Uterus (tissue), 4 donors: ENCODE results near the gene TBX6. TPM values are rescaled to one million over a fixed set of nuclear protein-coding genes. Genes with fewer than 3 reads are reported as not detected.

Experiments used
- DNase-seq, 2 donors: peaks; one replicate each; pipeline ENCODE4 v3.0.0-alpha.2; 2019 to 2020
- H3K27ac ChIP-seq, 2 donors: fragments of 200-600 bp; sonication (generic); 1 replicate in 1 of 2; 2 replicates in 1 of 2; pipeline ENCODE4 v1.5.1; 2016 to 2018
- H3K27me3 ChIP-seq, 2 donors: fragments of 200-600 bp; sonication (generic); one replicate each; pipeline ENCODE4 v1.5.1; 2018 to 2019; ENCODE audit warnings: control low read depth in 1 of 2
- H3K36me3 ChIP-seq, 2 donors: fragments of 200-600 bp; sonication (generic); one replicate each; pipeline ENCODE4 v1.5.1; 2019; ENCODE audit warnings: control low read depth in 1 of 2
- H3K4me1 ChIP-seq, 2 donors: fragments of 200-600 bp; sonication (generic); one replicate each; pipeline ENCODE4 v1.5.1; 2018 to 2019; ENCODE audit warnings: control low read depth in 1 of 2
- H3K4me3 ChIP-seq, 2 donors: fragments of 200-600 bp; sonication (generic); 1 replicate in 1 of 2; 2 replicates in 1 of 2; pipeline ENCODE4 v1.5.1; 2018 to 2019; ENCODE audit warnings: mild to moderate bottlenecking in 1 of 2
- H3K9me3 ChIP-seq, 2 donors: fragments of 200-600 bp; sonication (generic); one replicate each; pipeline ENCODE4 v1.5.1; 2019; ENCODE audit warnings: control low read depth in 1 of 2
- CTCF ChIP-seq, 4 experiments: fragments of 200-600 bp in 2 of 4; fragments of 450-650 bp in 2 of 4; sonication (generic) in 2 of 4; IDR thresholded peaks; one replicate each; pipeline ENCODE4 v1.5.1; 2016 to 2019; ENCODE audit warnings: antibody characterized with exemption in 4 of 4, mild to moderate bottlenecking in 2 of 4, moderate library complexity in 1 of 4
- POLR2A ChIP-seq, 2 donors: fragments of 450-650 bp; IDR thresholded peaks; one replicate each; pipeline ENCODE4 v1.6.1; 2016; ENCODE audit warnings: antibody characterized with exemption in 2 of 2, mild to moderate bottlenecking in 1 of 2, moderate library complexity in 1 of 2
- intact Hi-C: fragments of 100-400 bp; cut with DNase I; formaldehyde crosslinking; loops from one replicate; pipeline ENCODE4 v1.15.1; 2023; ENCODE audit warnings: low total_unique reads
- total RNA-seq, 4 donors: library from RNA; depleted of rRNA in 3 of 4; stranded (reverse); fragments of >200 nt in 3 of 4; gene quantifications; one replicate each; pipeline versions ENCODE4 v1.1.0 to v1.2.4, GENCODE V29; 2014 to 2023
- donor health status: DM: yes; HTN: yes; CAD: no.

Gene TBX6
- total RNA-seq, 4 donors from 2014 or later, result 0.21 to 1.3 TPM; not detected in 2

GRCh38 chr16:30065102-30065942 lies 26.4 kb downstream of the TBX6 start, which contains the start of gene ALDOA:
TSS of gene ALDOA (plus strand) at chr16:30065760. CDS start at chr16:30066898, 1,138 bp downstream.
- Histone ChIP-seq H3K4me3 (peak within 1 kb of the TSS; percentile 81 to 100), H3K27me3 (no peaks in the 10 kb centered on the region), H3K27ac (peak within 1 kb of the TSS; percentile 97 to 99), H3K4me1 (peaks cover 15 to 42% of the 10 kb centered on the region in 2 donors), H3K36me3 (no peaks in the 10 kb centered on the region), H3K9me3 (no peaks in the 10 kb centered on the region)
- TF ChIP-seq CTCF (IDR thresholded peaks at IDR 0.05) (peak in 1 of 4 experiments; percentile 20), POLR2A (IDR thresholded peaks at IDR 0.05) (peak; percentile 97)
- intact Hi-C loops, result no loop called here
- DNase-seq, result peak; percentile 99

GRCh38 chr16:30064729-30065101 lies 27.0 kb downstream of the TBX6 start:
- TF ChIP-seq CTCF (IDR thresholded peaks at IDR 0.05) (no peak), POLR2A (IDR thresholded peaks at IDR 0.05) (no peak)
- H3K4me3 ChIP-seq, result peak overlapping the region; percentile 81 to 100
- intact Hi-C loops, result no loop called here
- peak in 1 of 2 donors; percentile 42 for DNase-seq
- peaks cover 14 to 39% of the 10 kb centered on the region in 2 donors for H3K4me1 ChIP-seq
- no peaks in the 10 kb centered on the region for H3K9me3 ChIP-seq
- H3K36me3 ChIP-seq, result no peaks in the 10 kb centered on the region
- H3K27ac ChIP-seq, result peak overlapping the region; percentile 97 to 99
- no peaks in the 10 kb centered on the region for H3K27me3 ChIP-seq

DNA sequence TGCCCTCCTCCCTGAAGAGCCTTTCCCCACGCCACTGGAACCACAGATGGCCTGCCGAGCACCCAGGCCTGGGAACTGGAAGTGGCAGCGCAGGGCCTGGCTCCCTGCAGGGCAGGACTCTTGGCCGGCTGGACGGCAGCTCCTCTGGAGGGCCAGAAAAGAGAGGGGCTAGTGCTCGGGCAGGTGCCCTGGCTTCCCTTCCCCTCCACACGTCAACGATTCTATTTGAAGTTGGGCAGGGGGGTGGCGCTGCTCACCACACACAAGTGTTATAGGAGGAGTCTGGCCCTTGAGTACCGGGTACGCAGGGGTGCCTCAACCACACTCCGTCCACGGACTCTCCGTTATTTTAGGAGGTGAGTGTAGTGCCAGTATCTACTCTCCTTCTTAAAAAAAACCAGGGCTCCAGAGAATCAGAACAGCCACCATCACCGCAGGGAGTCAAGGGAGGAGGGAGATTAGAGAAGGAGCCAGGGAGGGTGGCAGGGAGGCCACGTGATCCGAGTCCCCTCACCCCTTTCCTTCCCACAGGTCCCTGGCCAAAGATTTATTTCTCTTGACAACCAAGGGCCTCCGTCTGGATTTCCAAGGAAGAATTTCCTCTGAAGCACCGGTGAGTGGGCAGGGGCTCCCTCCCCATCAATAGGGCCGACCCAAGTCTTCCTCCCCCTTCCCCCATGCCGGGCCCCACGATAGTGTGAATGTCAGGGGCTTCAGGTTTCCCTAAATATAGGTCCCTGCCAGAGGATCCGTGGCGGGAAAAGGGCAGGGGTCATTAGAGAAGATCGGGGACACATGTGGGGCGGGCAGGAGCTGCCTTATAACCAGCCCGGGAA lies 27.6 kb downstream of the TBX6 start:
- Histone ChIP-seq H3K4me3 (peak overlapping the region; percentile 81 to 100), H3K36me3 (no peaks in the 10 kb centered on the region), H3K27me3 (no peaks in the 10 kb centered on the region), H3K27ac (peak overlapping the region; percentile 97 to 99), H3K9me3 (no peaks in the 10 kb centered on the region), H3K4me1 (peaks cover 10 to 33% of the 10 kb centered on the region in 2 donors)
- intact Hi-C loops, result no loop called here
- DNase-seq, result peak; percentile 75 to 84
- peak; percentile 53 to 65 (median 56) for TF ChIP-seq CTCF (IDR thresholded peaks at IDR 0.05)
- peak in 1 of 2 donors; percentile 34 for TF ChIP-seq POLR2A (IDR thresholded peaks at IDR 0.05)

GRCh38 chr16:30063278-30063892 lies 28.3 kb downstream of the TBX6 start:
- TF ChIP-seq POLR2A (IDR thresholded peaks at IDR 0.05) (no peak), CTCF (IDR thresholded peaks at IDR 0.05) (no peak)
- DNase-seq, result no peak

More at GRCh38 chr16:30063278-30063892, 28.3 kb downstream of the TBX6 start:
- intact Hi-C loops, result no loop called here
- Histone ChIP-seq H3K9me3 (no peaks in the 10 kb centered on the region), H3K27ac (peak overlapping the region; percentile 97 to 99), H3K4me1 (peaks cover 10 to 26% of the 10 kb centered on the region in 2 donors), H3K4me3 (peak overlapping the region; percentile 81 to 100), H3K27me3 (no peaks in the 10 kb centered on the region), H3K36me3 (no peaks in the 10 kb centered on the region)
